Type B pancreatic cell (in vitro differentiated cells): ENCODE data around the gene TMBIM6. TPM values are rescaled to one million over a fixed set of nuclear protein-coding genes. Genes with fewer than 3 reads are reported as not detected.

Source experiments
- DNase-seq: peaks from one replicate; pipeline ENCODE4 v3.0.0; 2021; ENCODE audit warnings: mixed read lengths; ENCODE audit not compliant: unreplicated experiment; ENCODE audit errors: extremely low spot score
- H3K27ac Mint-ChIP-seq: 2 replicates; pipeline ENCODE4 v1.8.0; 2021; ENCODE audit warnings: mild to moderate bottlenecking, mixed read lengths
- H3K27me3 Mint-ChIP-seq: 2 replicates; pipeline ENCODE4 v1.8.0; 2021; ENCODE audit warnings: mixed read lengths
- H3K36me3 Mint-ChIP-seq: 2 replicates; pipeline ENCODE4 v1.8.0; 2021; ENCODE audit warnings: mixed read lengths
- H3K4me1 Mint-ChIP-seq: one replicate; pipeline ENCODE4 v1.8.0; 2021; ENCODE audit warnings: mixed read lengths; ENCODE audit not compliant: unreplicated experiment
- H3K4me3 Mint-ChIP-seq: 2 replicates; pipeline ENCODE4 v1.8.0; 2021; ENCODE audit warnings: mild to moderate bottlenecking, mixed read lengths
- H3K9me3 Mint-ChIP-seq: 2 replicates; pipeline ENCODE4 v1.8.0; 2021; ENCODE audit warnings: mixed read lengths
- total RNA-seq: library from RNA; stranded (reverse); gene quantifications from 2 replicates; pipeline ENCODE4 v1.2.1, GENCODE V29; 2021; ENCODE audit warnings: low replicate concordance
- TF ChIP-seq, protein P1 (sequence below): fragments of 200-600 bp; sonication (generic); conservative IDR thresholded peaks from 2 replicates; pipeline ENCODE4 v1.5.0; 2021; ENCODE audit warnings: antibody characterized with exemption, mild to moderate bottlenecking

Gene TMBIM6
- total RNA-seq, 1 donor from 2014 or later: 497 TPM

GRCh38 chr12:49787672-49788071, 46.3 kb downstream of the TMBIM6 start:
- Mint-ChIP-seq H3K4me3 (no peak overlapping the region), H3K27ac (no peak overlapping the region), H3K4me1 (peaks cover 11% of the 10 kb centered on the region), H3K9me3 (peaks cover 3% of the 10 kb centered on the region), H3K27me3 (peaks cover 2% of the 10 kb centered on the region), H3K36me3 (peaks cover 10% of the 10 kb centered on the region)
- no peak for DNase-seq
- TF ChIP-seq, protein P1, sequence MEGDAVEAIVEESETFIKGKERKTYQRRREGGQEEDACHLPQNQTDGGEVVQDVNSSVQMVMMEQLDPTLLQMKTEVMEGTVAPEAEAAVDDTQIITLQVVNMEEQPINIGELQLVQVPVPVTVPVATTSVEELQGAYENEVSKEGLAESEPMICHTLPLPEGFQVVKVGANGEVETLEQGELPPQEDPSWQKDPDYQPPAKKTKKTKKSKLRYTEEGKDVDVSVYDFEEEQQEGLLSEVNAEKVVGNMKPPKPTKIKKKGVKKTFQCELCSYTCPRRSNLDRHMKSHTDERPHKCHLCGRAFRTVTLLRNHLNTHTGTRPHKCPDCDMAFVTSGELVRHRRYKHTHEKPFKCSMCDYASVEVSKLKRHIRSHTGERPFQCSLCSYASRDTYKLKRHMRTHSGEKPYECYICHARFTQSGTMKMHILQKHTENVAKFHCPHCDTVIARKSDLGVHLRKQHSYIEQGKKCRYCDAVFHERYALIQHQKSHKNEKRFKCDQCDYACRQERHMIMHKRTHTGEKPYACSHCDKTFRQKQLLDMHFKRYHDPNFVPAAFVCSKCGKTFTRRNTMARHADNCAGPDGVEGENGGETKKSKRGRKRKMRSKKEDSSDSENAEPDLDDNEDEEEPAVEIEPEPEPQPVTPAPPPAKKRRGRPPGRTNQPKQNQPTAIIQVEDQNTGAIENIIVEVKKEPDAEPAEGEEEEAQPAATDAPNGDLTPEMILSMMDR: no peak

- no peaks in the 10 kb centered on the region for H3K27me3 Mint-ChIP-seq
- no peaks in the 10 kb centered on the region for H3K4me1 Mint-ChIP-seq
- DNase-seq: no peak
- H3K4me3 Mint-ChIP-seq: no peak overlapping the region
- peaks cover 10% of the 10 kb centered on the region for H3K36me3 Mint-ChIP-seq
- H3K9me3 Mint-ChIP-seq: peaks cover 3% of the 10 kb centered on the region
- H3K27ac Mint-ChIP-seq: peak overlapping the region; percentile 10
- TF ChIP-seq, protein P1: peak; percentile 41
Measured at GRCh38 chr12:49789992-49790391, 48.6 kb downstream of the TMBIM6 start.

- Mint-ChIP-seq H3K4me1 (no peaks in the 10 kb centered on the region), H3K27ac (no peak overlapping the region), H3K27me3 (no peaks in the 10 kb centered on the region), H3K9me3 (peaks cover 3% of the 10 kb centered on the region), H3K4me3 (no peak overlapping the region), H3K36me3 (peaks cover 10% of the 10 kb centered on the region)
- TF ChIP-seq, protein P1: no peak
- no peak for DNase-seq
Measured at GRCh38 chr12:49790741-49791555, 49.6 kb downstream of the TMBIM6 start.

DNA sequence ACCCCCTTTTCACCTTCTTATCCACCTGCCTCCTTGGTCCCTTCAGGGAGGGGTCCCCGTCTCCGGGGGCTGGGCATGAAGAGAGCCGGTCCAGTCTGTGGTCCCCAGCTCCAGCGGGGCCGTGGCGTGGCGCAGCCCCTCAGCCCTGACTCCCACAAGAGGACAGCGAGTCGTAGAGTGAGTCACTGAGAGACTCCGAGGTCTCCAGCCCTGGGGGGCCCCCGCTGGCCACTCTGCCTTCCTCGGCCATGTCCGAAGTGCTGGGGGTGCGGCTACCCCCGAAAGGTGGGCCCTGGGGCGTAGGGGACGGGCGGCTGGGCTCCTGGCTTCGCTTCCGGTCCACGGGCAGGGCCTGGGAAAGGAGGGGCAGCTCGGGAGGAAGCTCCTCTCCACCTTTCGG, 50.3 kb downstream of the TMBIM6 start:
- no peaks in the 10 kb centered on the region for H3K4me1 Mint-ChIP-seq
- no peak for DNase-seq
- peaks cover 3% of the 10 kb centered on the region for H3K9me3 Mint-ChIP-seq
- no peak overlapping the region for H3K27ac Mint-ChIP-seq
- TF ChIP-seq, protein P1: no peak
- peaks cover 10% of the 10 kb centered on the region for H3K36me3 Mint-ChIP-seq
- H3K27me3 Mint-ChIP-seq: no peaks in the 10 kb centered on the region
- no peak overlapping the region for H3K4me3 Mint-ChIP-seq

- no peak for DNase-seq
- Mint-ChIP-seq H3K27ac (no peak overlapping the region), H3K27me3 (no peaks in the 10 kb centered on the region), H3K4me1 (no peaks in the 10 kb centered on the region), H3K36me3 (peaks cover 9% of the 10 kb centered on the region), H3K4me3 (no peak overlapping the region), H3K9me3 (peaks cover 3% of the 10 kb centered on the region)
- TF ChIP-seq, protein P1: no peak
Measured at GRCh38 chr12:49792181-49792970, 51.0 kb downstream of the TMBIM6 start.
